GM23338 (cell line): Measurements from ENCODE around the gene OPTC. TPM values are rescaled to one million over a fixed set of nuclear protein-coding genes. Genes with fewer than 3 reads are reported as not detected.

Source experiments
- ATAC-seq: fragments of 200-7000 bp; cut with Tn5 transposase; 3 replicates; pipeline ENCODE4 v1.9.1; 2020
- DNase-seq: peaks from one replicate; pipeline ENCODE4 v3.0.0-alpha.2; 2015; ENCODE audit warnings: low spot score
- H2AFZ ChIP-seq: fragments of 200-600 bp; sonication (generic); 2 replicates; pipeline ENCODE4 v1.8.0; 2016; ENCODE audit warnings: antibody characterized with exemption, mild to moderate bottlenecking, moderate library complexity
- H3F3A ChIP-seq: fragments of 200-600 bp; sonication (generic); replicated peaks from 2 replicates; pipeline ENCODE4 v1.8.0; 2017; ENCODE audit warnings: antibody characterized with exemption, mixed run types, low read depth
- H3K27ac ChIP-seq: fragments of 200-600 bp; sonication (generic); 2 replicates; pipeline ENCODE4 v1.6.1; 2016; ENCODE audit warnings: low read depth
- H3K27me3 ChIP-seq: fragments of 200-600 bp; sonication (generic); 2 replicates; pipeline ENCODE4 v1.8.0; 2016; ENCODE audit warnings: mild to moderate bottlenecking, mixed run types, moderate library complexity; ENCODE audit not compliant: insufficient read depth
- H3K36me3 ChIP-seq: fragments of 200-600 bp; sonication (generic); 2 replicates; pipeline ENCODE4 v1.8.0; 2016; ENCODE audit warnings: mild to moderate bottlenecking; ENCODE audit not compliant: insufficient read depth
- H3K4me1 ChIP-seq: fragments of 200-600 bp; sonication (generic); 2 replicates; pipeline ENCODE4 v1.8.0; 2016; ENCODE audit warnings: mild to moderate bottlenecking, moderate library complexity; ENCODE audit not compliant: insufficient read depth
- H3K4me2 ChIP-seq: fragments of 200-600 bp; sonication (generic); 2 replicates; pipeline ENCODE4 v1.7.1; 2017; ENCODE audit warnings: mixed run types
- H3K4me3 ChIP-seq: fragments of 200-600 bp; sonication (generic); 2 replicates; pipeline ENCODE4 v1.6.1; 2016; ENCODE audit warnings: mixed run types
- H3K79me2 ChIP-seq: fragments of 200-600 bp; sonication (generic); replicated peaks from 2 replicates; pipeline ENCODE4 v1.8.0; 2017; ENCODE audit warnings: mild to moderate bottlenecking; ENCODE audit not compliant: insufficient read depth
- H3K9me2 ChIP-seq: fragments of 200-600 bp; sonication (generic); 2 replicates; pipeline ENCODE4 v1.8.0; 2017; ENCODE audit not compliant: insufficient read depth
- H4K20me1 ChIP-seq: fragments of 200-600 bp; sonication (generic); replicated peaks from 2 replicates; pipeline ENCODE4 v1.8.0; 2017; ENCODE audit warnings: mild to moderate bottlenecking; ENCODE audit not compliant: insufficient read depth
- H3K27ac Mint-ChIP-seq: 2 replicates; pipeline ENCODE4 v1.8.0; 2020; ENCODE audit warnings: inconsistent platforms, mild to moderate bottlenecking, moderate library complexity, mixed read lengths
- H3K27me3 Mint-ChIP-seq: 3 replicates; pipeline ENCODE4 v1.8.0; 2022; ENCODE audit warnings: low read depth, mild to moderate bottlenecking, moderate library complexity, mixed read lengths, inconsistent platforms; ENCODE audit not compliant: insufficient read depth, poor library complexity
- H3K36me3 Mint-ChIP-seq: 3 replicates; pipeline ENCODE4 v1.8.0; 2021; ENCODE audit warnings: low read depth, mild to moderate bottlenecking, inconsistent platforms, moderate library complexity, mixed read lengths
- H3K4me1 Mint-ChIP-seq: 3 replicates; pipeline ENCODE4 v1.8.0; 2020; ENCODE audit warnings: mild to moderate bottlenecking, inconsistent platforms, mixed read lengths
- H3K4me3 Mint-ChIP-seq: 3 replicates; pipeline ENCODE4 v1.8.0; 2021; ENCODE audit warnings: moderate library complexity, mild to moderate bottlenecking, inconsistent platforms, mixed read lengths
- H3K9me3 Mint-ChIP-seq: 3 replicates; pipeline ENCODE4 v1.8.0; 2020; ENCODE audit warnings: moderate library complexity, mild to moderate bottlenecking, inconsistent platforms, mixed read lengths
- CREB1 ChIP-seq: fragments of 250-450 bp; sonication (Bioruptor Pico); IDR thresholded peaks from 2 replicates; pipeline ENCODE4 v1.5.0; 2020; ENCODE audit warnings: low read depth, mild to moderate bottlenecking, moderate library complexity
- EZH2 ChIP-seq: fragments of 200-600 bp; sonication (generic); IDR thresholded peaks from one replicate; pipeline ENCODE4 v1.8.0; 2017; ENCODE audit warnings: antibody characterized with exemption, mild to moderate bottlenecking, low read depth; ENCODE audit not compliant: unreplicated experiment
- EZH2phosphoT487 ChIP-seq: fragments of 200-600 bp; sonication (generic); IDR thresholded peaks from one replicate; pipeline ENCODE4 v1.8.1; 2018; ENCODE audit warnings: antibody characterized with exemption; ENCODE audit not compliant: unreplicated experiment
- JUNB ChIP-seq: IDR thresholded peaks from one replicate; pipeline ENCODE4 v1.6.1; 2016; ENCODE audit warnings: antibody characterized with exemption; ENCODE audit not compliant: unreplicated experiment
- NANOG ChIP-seq: IDR thresholded peaks from 2 replicates; pipeline ENCODE4 v1.6.1; 2016; ENCODE audit warnings: antibody characterized with exemption, borderline replicate concordance
- POLR2AphosphoS5 ChIP-seq: IDR thresholded peaks from 2 replicates; pipeline ENCODE4 v1.6.1; 2016; ENCODE audit warnings: antibody characterized with exemption, low read depth
- STAT1 ChIP-seq: IDR thresholded peaks from one replicate; pipeline ENCODE4 v1.6.1; 2016; ENCODE audit warnings: antibody characterized with exemption; ENCODE audit not compliant: unreplicated experiment
- ZNF114 ChIP-seq: fragments of 250-450 bp; sonication (Bioruptor Pico); IDR thresholded peaks from 2 replicates; pipeline ENCODE4 v1.5.0; 2020; ENCODE audit warnings: mild to moderate bottlenecking, moderate library complexity
- ZNF331 ChIP-seq: fragments of 250-450 bp; sonication (Bioruptor Pico); IDR thresholded peaks from 2 replicates; pipeline ENCODE4 v1.5.0; 2020; ENCODE audit warnings: low read depth, mild to moderate bottlenecking, moderate library complexity
- polyA plus RNA-seq: library from polyadenylated mRNA; unstranded; fragments of >200 nt; fragmentation: Nextera tagmentation; extraction: Ambion mirVana; gene quantifications from 2 replicates; pipeline ENCODE4 v1.2.1, GENCODE V29; 2016
- total RNA-seq: library from RNA; depleted of rRNA; stranded (reverse); fragments of >200 nt; shearing (Covaris generic); gene quantifications from 2 replicates; pipeline ENCODE4 v1.2.3, GENCODE V29; 2014
- TF ChIP-seq, protein P1 (sequence below): IDR thresholded peaks from one replicate; pipeline ENCODE4 v1.6.1; 2018; ENCODE audit warnings: antibody characterized with exemption; ENCODE audit not compliant: unreplicated experiment
- TF ChIP-seq, protein P2 (sequence below), 2 experiments: fragments of 200-600 bp in 1 of 2; sonication (generic) in 1 of 2; conservative IDR thresholded peaks; 2 replicates each; pipeline versions ENCODE4 v1.5.1 to v1.6.1; 2016 to 2017; ENCODE audit warnings: antibody characterized with exemption in 2 of 2, low read depth in 2 of 2, mild to moderate bottlenecking in 2 of 2, moderate library complexity in 1 of 2
- TF ChIP-seq, protein P3 (sequence below): IDR thresholded peaks from 2 replicates; pipeline ENCODE4 v1.6.1; 2016; ENCODE audit warnings: antibody characterized with exemption
- TF ChIP-seq, protein P4 (sequence below): fragments of 250-450 bp; sonication (Bioruptor Pico); IDR thresholded peaks from 2 replicates; pipeline ENCODE4 v1.5.0; 2020; ENCODE audit warnings: mild to moderate bottlenecking, moderate library complexity

OPTC gene
- total and polyA plus RNA-seq, 2 experiments from 2014 or later: 0.50 to 1.0 TPM

DNA sequence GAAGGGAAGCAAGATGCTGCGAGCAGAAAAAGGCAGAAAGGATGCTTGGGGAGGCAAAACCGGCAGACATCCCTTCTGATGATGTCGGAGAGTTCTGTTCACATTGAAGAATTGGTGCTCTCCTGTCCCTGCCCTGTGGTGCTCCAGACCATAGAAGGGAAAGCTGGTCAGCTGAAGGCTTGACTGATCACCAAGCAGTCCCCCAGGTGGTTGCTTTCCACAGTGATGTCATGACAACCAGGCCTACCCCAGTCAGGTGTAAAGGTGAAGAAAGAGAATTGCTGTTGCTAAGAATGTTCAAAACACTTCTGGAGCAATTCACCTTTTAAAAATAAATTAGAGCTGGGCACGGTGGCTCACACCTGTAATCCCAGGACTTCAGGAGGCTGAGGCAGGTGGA is 59.5 kb downstream of the OPTC start:
- no peak for DNase-seq
- H3K27ac Mint-ChIP-seq: no peak overlapping the region
- H3K4me2 ChIP-seq: no peak overlapping the region
- no peak for ATAC-seq
- peaks cover 5% of the 10 kb centered on the region for H3K27me3 Mint-ChIP-seq
- H3K9me2 ChIP-seq: no peaks in the 10 kb centered on the region
- no peaks in the 10 kb centered on the region for H4K20me1 ChIP-seq
- 0 out of 2 replicates have a peak, but pooled peaks cover 3% of the 10 kb centered on the region for H3F3A ChIP-seq
- no peaks in the 10 kb centered on the region for H3K9me3 Mint-ChIP-seq
- H3K4me3 Mint-ChIP-seq: no peak overlapping the region
- no peaks in the 10 kb centered on the region for H3K36me3 Mint-ChIP-seq
- H3K4me1 ChIP-seq: peaks cover 52% of the 10 kb centered on the region
- H3K4me3 ChIP-seq: no peak overlapping the region
- no peak overlapping the region for H2AFZ ChIP-seq
- no peaks in the 10 kb centered on the region for H3K36me3 ChIP-seq
- H3K4me1 Mint-ChIP-seq: peaks cover 49% of the 10 kb centered on the region
- no peak overlapping the region for H3K27ac ChIP-seq
- TF ChIP-seq ZNF331 (CRISPR knock-in tag) (no peak), EZH2 (no peak), JUNB (no peak), EZH2phosphoT487 (no peak), CREB1 (CRISPR knock-in tag) (no peak), POLR2AphosphoS5 (no peak), NANOG (no peak), ZNF114 (CRISPR knock-in tag) (no peak), STAT1 (no peak)
- TF ChIP-seq, protein P1, sequence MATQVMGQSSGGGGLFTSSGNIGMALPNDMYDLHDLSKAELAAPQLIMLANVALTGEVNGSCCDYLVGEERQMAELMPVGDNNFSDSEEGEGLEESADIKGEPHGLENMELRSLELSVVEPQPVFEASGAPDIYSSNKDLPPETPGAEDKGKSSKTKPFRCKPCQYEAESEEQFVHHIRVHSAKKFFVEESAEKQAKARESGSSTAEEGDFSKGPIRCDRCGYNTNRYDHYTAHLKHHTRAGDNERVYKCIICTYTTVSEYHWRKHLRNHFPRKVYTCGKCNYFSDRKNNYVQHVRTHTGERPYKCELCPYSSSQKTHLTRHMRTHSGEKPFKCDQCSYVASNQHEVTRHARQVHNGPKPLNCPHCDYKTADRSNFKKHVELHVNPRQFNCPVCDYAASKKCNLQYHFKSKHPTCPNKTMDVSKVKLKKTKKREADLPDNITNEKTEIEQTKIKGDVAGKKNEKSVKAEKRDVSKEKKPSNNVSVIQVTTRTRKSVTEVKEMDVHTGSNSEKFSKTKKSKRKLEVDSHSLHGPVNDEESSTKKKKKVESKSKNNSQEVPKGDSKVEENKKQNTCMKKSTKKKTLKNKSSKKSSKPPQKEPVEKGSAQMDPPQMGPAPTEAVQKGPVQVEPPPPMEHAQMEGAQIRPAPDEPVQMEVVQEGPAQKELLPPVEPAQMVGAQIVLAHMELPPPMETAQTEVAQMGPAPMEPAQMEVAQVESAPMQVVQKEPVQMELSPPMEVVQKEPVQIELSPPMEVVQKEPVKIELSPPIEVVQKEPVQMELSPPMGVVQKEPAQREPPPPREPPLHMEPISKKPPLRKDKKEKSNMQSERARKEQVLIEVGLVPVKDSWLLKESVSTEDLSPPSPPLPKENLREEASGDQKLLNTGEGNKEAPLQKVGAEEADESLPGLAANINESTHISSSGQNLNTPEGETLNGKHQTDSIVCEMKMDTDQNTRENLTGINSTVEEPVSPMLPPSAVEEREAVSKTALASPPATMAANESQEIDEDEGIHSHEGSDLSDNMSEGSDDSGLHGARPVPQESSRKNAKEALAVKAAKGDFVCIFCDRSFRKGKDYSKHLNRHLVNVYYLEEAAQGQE: no peak
- TF ChIP-seq, protein P2, sequence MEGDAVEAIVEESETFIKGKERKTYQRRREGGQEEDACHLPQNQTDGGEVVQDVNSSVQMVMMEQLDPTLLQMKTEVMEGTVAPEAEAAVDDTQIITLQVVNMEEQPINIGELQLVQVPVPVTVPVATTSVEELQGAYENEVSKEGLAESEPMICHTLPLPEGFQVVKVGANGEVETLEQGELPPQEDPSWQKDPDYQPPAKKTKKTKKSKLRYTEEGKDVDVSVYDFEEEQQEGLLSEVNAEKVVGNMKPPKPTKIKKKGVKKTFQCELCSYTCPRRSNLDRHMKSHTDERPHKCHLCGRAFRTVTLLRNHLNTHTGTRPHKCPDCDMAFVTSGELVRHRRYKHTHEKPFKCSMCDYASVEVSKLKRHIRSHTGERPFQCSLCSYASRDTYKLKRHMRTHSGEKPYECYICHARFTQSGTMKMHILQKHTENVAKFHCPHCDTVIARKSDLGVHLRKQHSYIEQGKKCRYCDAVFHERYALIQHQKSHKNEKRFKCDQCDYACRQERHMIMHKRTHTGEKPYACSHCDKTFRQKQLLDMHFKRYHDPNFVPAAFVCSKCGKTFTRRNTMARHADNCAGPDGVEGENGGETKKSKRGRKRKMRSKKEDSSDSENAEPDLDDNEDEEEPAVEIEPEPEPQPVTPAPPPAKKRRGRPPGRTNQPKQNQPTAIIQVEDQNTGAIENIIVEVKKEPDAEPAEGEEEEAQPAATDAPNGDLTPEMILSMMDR (conservative IDR thresholded peaks at IDR 0.05; ENCODE audit: low read depth in 2 of 2): no peak
- TF ChIP-seq, protein P3, sequence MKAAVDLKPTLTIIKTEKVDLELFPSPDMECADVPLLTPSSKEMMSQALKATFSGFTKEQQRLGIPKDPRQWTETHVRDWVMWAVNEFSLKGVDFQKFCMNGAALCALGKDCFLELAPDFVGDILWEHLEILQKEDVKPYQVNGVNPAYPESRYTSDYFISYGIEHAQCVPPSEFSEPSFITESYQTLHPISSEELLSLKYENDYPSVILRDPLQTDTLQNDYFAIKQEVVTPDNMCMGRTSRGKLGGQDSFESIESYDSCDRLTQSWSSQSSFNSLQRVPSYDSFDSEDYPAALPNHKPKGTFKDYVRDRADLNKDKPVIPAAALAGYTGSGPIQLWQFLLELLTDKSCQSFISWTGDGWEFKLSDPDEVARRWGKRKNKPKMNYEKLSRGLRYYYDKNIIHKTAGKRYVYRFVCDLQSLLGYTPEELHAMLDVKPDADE: no peak
- TF ChIP-seq, protein P4, sequence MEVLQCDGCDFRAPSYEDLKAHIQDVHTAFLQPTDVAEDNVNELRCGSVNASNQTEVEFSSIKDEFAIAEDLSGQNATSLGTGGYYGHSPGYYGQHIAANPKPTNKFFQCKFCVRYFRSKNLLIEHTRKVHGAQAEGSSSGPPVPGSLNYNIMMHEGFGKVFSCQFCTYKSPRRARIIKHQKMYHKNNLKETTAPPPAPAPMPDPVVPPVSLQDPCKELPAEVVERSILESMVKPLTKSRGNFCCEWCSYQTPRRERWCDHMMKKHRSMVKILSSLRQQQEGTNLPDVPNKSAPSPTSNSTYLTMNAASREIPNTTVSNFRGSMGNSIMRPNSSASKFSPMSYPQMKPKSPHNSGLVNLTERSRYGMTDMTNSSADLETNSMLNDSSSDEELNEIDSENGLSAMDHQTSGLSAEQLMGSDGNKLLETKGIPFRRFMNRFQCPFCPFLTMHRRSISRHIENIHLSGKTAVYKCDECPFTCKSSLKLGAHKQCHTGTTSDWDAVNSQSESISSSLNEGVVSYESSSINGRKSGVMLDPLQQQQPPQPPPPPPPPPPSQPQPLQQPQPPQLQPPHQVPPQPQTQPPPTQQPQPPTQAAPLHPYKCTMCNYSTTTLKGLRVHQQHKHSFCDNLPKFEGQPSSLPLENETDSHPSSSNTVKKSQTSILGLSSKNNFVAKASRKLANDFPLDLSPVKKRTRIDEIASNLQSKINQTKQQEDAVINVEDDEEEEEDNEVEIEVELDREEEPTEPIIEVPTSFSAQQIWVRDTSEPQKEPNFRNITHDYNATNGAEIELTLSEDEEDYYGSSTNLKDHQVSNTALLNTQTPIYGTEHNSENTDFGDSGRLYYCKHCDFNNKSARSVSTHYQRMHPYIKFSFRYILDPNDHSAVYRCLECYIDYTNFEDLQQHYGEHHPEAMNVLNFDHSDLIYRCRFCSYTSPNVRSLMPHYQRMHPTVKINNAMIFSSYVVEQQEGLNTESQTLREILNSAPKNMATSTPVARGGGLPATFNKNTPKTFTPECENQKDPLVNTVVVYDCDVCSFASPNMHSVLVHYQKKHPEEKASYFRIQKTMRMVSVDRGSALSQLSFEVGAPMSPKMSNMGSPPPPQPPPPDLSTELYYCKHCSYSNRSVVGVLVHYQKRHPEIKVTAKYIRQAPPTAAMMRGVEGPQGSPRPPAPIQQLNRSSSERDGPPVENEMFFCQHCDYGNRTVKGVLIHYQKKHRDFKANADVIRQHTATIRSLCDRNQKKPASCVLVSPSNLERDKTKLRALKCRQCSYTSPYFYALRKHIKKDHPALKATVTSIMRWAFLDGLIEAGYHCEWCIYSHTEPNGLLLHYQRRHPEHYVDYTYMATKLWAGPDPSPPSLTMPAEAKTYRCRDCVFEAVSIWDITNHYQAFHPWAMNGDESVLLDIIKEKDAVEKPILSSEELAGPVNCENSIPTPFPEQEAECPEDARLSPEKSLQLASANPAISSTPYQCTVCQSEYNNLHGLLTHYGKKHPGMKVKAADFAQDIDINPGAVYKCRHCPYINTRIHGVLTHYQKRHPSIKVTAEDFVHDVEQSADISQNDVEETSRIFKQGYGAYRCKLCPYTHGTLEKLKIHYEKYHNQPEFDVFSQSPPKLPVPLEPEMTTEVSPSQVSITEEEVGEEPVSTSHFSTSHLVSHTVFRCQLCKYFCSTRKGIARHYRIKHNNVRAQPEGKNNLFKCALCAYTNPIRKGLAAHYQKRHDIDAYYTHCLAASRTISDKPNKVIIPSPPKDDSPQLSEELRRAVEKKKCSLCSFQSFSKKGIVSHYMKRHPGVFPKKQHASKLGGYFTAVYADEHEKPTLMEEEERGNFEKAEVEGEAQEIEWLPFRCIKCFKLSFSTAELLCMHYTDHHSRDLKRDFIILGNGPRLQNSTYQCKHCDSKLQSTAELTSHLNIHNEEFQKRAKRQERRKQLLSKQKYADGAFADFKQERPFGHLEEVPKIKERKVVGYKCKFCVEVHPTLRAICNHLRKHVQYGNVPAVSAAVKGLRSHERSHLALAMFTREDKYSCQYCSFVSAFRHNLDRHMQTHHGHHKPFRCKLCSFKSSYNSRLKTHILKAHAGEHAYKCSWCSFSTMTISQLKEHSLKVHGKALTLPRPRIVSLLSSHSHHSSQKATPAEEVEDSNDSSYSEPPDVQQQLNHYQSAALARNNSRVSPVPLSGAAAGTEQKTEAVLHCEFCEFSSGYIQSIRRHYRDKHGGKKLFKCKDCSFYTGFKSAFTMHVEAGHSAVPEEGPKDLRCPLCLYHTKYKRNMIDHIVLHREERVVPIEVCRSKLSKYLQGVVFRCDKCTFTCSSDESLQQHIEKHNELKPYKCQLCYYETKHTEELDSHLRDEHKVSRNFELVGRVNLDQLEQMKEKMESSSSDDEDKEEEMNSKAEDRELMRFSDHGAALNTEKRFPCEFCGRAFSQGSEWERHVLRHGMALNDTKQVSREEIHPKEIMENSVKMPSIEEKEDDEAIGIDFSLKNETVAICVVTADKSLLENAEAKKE (CRISPR knock-in tag): no peak
- H3K79me2 ChIP-seq: no peaks in the 10 kb centered on the region
- no peaks in the 10 kb centered on the region for H3K27me3 ChIP-seq
